ENCODE results near the gene ORAI1.

The ORAI1 gene

GRCh38 chr12:121668750-121669520 is 42.6 kb downstream of the ORAI1 start:
- H3K9me3 ChIP-seq: no peaks in the 10 kb centered on the region
- no peak overlapping the region for H3K27ac ChIP-seq
- H3K4me3 ChIP-seq: no peak overlapping the region
- intact Hi-C loops (cut with DNase I; ENCODE audit: low total_unique reads): no loop called here
- no peak for DNase-seq
- peaks cover 0 to 17% (median 12%) of the 10 kb centered on the region in 4 donors for H3K4me1 ChIP-seq
- H3K27me3 ChIP-seq: peaks cover 0 to 21% of the 10 kb centered on the region in 2 donors
- H3K36me3 ChIP-seq: no peaks in the 10 kb centered on the region
- TF ChIP-seq, protein P1, sequence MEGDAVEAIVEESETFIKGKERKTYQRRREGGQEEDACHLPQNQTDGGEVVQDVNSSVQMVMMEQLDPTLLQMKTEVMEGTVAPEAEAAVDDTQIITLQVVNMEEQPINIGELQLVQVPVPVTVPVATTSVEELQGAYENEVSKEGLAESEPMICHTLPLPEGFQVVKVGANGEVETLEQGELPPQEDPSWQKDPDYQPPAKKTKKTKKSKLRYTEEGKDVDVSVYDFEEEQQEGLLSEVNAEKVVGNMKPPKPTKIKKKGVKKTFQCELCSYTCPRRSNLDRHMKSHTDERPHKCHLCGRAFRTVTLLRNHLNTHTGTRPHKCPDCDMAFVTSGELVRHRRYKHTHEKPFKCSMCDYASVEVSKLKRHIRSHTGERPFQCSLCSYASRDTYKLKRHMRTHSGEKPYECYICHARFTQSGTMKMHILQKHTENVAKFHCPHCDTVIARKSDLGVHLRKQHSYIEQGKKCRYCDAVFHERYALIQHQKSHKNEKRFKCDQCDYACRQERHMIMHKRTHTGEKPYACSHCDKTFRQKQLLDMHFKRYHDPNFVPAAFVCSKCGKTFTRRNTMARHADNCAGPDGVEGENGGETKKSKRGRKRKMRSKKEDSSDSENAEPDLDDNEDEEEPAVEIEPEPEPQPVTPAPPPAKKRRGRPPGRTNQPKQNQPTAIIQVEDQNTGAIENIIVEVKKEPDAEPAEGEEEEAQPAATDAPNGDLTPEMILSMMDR (IDR thresholded peaks at IDR 0.05): peak; percentile 42 to 48

DNA sequence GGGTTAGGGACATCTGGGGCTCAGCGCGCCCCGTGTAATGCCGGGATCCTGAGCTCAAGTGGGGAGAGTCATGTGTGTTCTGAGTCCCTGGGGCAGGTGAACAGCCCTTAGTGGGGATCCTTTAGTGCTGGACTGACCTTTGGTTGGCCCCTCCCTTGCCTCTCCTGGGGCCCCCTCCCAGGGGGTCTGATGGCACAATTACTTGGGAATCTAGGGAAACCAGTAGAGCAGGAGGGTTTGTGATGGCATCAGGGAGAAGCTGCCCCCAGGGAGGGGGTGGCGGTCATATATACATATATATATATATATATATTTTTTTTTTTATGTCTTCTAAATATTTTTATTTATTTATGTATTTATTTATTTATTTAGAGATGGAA is 43.2 kb downstream of the ORAI1 start, which contains the start of gene MORN3:
Gene MORN3, minus strand, starts transcription at position 134 of the 380 bp plus-strand sequence. CDS start 171 bp downstream, outside the sequence.
- Histone ChIP-seq H3K27ac (no peak within 1 kb of the TSS), H3K9me3 (no peaks in the 10 kb centered on the region), H3K4me1 (peaks cover 0 to 17% (median 12%) of the 10 kb centered on the region in 4 donors), H3K4me3 (no peak within 1 kb of the TSS), H3K27me3 (peaks cover 0 to 21% of the 10 kb centered on the region in 2 donors), H3K36me3 (no peaks in the 10 kb centered on the region)
- DNase-seq: no peak
- TF ChIP-seq, protein P1 (IDR thresholded peaks at IDR 0.05): no peak
- intact Hi-C loops (cut with DNase I; ENCODE audit: low total_unique reads): no loop called here

DNA sequence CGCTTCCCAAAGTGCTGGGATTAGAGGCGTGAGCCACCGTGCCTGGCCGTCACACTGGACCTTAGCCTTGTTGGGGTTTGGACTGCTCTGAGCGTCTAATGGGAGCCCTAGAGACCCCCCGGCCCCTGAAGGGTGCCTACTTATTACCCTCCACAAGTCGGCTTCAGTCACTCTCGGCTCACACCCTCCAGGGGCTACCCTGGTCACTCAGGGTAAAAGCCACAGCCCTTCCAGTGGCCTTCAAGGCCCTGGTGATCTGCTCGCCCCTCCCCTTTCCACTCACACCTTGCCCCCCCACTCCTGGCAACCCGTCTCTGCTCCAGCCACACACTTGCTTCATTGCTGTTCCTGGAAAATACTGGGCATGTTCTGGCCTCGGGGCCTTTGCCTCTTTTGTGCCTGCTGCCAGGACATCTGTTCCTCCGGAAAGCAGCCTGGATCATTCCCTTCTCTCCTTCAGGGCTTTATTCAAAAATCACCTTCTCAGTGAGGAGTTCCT is 46.7 kb downstream of the ORAI1 start:
- TF ChIP-seq, protein P1 (IDR thresholded peaks at IDR 0.05): no peak
- Histone ChIP-seq H3K4me1 (peaks cover 0 to 17% (median 12%) of the 10 kb centered on the region in 4 donors), H3K27ac (no peak overlapping the region), H3K4me3 (peak overlapping the region; percentile 39 to 56), H3K9me3 (no peaks in the 10 kb centered on the region), H3K36me3 (no peaks in the 10 kb centered on the region), H3K27me3 (peaks cover 0 to 17% of the 10 kb centered on the region in 2 donors)
- intact Hi-C loops (cut with DNase I; ENCODE audit: low total_unique reads): no loop called here
- no peak for DNase-seq

DNA sequence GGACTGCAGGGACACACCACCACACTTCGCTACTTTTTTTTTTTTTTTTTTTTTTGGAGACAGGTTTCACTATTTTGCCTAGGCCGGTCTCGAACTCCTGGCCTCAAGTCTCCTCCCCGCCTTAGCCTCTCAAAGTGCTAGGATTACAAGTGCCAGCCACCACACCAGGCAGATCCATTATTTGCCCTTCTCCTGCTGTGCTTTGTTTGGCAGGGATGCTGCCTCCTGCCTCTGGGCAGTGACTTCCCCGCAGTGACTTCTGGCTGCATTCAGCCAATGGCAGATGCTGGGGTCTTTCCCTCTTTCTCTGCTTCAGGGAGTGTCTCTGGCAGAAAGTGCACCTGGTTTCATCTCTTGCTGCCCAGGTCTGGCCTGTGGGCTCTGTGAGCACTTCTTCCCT is 49.9 kb downstream of the ORAI1 start:
- H3K36me3 ChIP-seq: no peaks in the 10 kb centered on the region
- H3K4me1 ChIP-seq: peaks cover 0 to 17% (median 12%) of the 10 kb centered on the region in 4 donors
- no peak for DNase-seq
- TF ChIP-seq, protein P1 (IDR thresholded peaks at IDR 0.05): no peak
- H3K4me3 ChIP-seq: no peak overlapping the region
- H3K27me3 ChIP-seq: peaks cover 0 to 5% of the 10 kb centered on the region in 2 donors
- H3K27ac ChIP-seq: no peak overlapping the region
- H3K9me3 ChIP-seq: no peaks in the 10 kb centered on the region
- intact Hi-C loops (cut with DNase I; ENCODE audit: low total_unique reads): no loop called here

DNA sequence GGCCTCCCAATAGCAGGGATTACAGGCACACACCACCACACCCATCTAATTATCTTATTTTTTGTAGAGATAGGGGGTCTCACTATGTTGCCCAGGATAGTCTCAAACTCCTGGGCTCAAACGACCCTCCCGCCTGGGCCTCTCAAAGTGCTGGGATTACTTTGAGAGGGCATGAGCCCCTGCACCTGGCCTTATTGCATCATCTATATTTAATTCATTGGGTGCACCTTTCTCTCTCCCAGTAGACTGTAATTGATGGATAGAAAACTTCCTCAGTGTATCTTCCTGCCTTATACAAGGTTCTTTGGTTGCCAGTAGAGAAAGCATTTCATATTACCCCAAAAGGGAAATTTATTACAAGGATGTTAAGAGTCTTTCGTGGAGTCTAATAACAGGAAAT is 52.0 kb downstream of the ORAI1 start:
- TF ChIP-seq, protein P1 (IDR thresholded peaks at IDR 0.05): no peak
- intact Hi-C loops (cut with DNase I; ENCODE audit: low total_unique reads): no loop called here
- H3K27ac ChIP-seq: no peak overlapping the region
- no peaks in the 10 kb centered on the region for H3K9me3 ChIP-seq
- H3K4me1 ChIP-seq: peaks cover 0 to under 1% (median 0%) of the 10 kb centered on the region in 4 donors
- H3K36me3 ChIP-seq: no peaks in the 10 kb centered on the region
- no peak overlapping the region for H3K4me3 ChIP-seq
- H3K27me3 ChIP-seq: no peaks in the 10 kb centered on the region
- DNase-seq: no peak

Data from tibial artery (tissue), 4 donors.